Measurements from ENCODE around the gene LIMS1.

LIMS1 gene

DNA sequence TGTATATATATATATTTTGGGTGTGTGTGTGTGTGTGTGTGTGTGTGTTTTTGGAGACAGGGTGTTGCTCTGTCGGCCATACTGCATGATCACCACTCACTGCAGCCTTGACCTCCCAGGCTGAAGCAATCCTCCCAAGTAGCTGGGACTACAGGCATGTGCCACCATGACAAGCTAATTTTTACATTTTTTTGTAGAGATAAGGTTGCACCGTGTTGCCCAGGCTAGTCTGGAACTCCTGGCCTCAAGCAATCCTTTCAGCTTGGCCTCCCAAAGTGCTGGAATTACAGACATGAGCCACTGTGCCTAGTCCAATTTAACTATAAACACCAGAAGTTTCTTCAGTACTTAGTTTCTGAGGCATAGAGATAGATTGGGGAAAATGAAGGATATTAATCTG lies 18.3 kb downstream of the LIMS1 start:
- DNase-seq (ENCODE audit: low read depth) = no peak

DNA sequence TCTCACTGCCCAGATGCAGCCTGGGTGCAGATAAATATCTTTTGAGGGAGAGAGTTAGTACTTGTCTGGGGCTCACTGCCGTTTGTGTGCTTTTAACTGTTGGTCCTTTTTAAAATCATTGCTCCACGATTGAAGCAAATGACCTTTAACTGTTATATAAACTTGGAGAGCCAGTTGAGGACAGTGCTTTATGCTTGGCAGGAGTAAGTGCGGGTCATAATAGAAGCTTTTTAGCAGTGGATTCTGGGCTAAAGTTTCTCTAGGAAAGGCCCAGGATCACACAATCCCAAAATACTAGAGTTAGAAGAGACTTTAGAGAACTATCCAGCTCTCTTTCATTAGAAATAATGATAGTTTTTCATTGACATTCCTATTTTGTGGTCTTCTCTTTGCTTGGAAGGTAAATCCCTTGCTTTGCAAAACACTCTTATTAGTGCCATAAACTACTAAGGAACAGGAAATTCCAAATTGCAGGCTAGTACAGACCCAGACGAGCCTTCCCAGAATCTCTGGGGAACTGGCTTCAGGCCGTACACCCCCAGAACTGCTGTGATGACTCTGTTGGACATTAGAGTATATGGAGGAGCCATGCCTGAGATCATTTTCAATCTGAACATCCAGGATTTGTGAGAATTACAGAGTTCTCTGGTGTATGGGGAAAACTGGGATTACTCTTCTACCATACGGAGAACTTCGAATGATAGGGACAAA lies 19.1 kb downstream of the LIMS1 start:
- no peak for DNase-seq (ENCODE audit: low read depth)

DNA sequence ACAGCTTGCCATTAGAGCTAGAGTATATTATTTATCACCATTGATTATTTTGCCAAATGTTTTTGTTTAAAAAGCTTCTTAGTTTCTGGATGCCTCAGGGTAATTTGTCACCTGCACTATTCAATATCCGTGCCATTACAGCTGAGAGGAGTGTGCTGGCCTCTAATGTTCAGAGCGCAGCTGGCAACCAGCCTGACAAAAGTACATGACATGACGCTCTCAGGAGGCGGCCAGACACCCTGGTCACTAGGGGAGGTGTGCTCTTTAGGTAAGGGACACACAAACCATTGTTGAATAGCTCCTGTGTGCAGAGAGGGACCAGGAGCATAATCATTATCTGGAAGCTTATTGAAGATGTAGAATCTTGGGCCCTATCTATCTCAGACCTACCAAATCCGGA lies 20.3 kb downstream of the LIMS1 start:
- no peak for DNase-seq (ENCODE audit: low read depth)

DNA sequence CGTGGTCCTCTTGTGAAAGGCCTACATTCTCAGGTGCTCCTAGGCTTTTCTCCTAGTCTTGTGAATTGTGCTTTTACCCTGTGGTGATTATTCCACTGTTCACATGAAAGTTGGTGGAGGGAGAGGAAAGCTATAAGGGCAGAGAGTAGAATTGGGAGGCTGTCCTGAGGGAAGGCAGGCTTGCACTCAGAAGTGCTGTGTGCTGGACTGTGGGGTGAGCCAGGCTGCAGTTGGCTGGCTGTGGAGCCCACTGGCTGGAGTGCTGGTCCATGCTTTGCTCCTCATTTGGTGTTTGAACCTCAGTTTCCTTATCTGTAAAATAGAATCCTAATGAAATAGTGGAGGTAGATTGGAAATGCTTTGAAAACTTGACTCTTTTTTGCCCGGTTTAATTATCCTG lies 21.3 kb downstream of the LIMS1 start:
- no peak for DNase-seq (ENCODE audit: low read depth)

DNA sequence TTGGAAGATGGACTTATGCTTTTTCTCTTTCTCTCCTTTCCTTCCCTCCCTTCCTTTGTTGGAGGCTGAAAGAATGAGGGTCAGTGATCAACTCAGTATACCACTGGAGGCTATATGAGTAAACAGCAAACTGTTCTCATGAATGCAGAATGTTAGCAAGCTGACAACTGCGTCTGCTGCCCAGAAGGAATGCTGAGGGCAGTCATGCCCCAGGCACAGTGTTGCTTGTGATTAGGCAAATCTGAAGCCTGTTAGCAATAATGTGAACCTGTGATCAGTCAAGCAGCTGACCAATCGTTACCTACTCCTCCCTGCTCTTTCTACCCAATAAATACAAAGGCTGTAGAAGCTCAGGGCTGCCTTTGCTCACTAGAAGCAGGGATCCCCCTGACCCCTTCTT lies 22.3 kb downstream of the LIMS1 start:
- DNase-seq (ENCODE audit: low read depth) = peak; percentile 81

DNA sequence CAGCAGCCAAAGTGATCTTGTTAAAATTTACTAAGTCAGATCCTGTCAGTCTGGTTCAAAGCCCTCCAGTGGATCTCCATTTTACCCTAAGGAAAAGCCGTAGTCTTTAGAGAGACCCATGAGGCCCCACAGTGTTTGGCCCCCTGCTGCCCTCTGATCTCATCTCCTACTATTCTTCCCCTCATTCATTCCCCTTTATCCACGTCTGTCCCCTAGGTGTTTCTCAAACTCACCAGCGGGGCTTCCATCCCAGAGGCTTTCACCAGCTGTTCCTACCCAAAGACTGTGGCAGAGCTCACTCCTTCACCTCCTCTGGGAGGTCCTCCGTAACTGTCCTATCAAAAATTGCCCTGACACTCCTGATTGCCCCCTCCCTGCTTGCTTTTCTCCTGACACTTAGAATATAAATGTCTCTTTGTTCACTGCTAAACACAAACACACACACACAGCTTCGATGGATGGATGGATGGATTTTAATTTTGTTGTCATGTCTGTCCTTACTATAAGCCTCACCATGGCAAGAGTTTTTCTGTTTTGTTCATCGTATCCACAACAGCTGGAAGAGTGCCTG lies 26.1 kb downstream of the LIMS1 start:
- DNase-seq (ENCODE audit: low read depth) = no peak

DNA sequence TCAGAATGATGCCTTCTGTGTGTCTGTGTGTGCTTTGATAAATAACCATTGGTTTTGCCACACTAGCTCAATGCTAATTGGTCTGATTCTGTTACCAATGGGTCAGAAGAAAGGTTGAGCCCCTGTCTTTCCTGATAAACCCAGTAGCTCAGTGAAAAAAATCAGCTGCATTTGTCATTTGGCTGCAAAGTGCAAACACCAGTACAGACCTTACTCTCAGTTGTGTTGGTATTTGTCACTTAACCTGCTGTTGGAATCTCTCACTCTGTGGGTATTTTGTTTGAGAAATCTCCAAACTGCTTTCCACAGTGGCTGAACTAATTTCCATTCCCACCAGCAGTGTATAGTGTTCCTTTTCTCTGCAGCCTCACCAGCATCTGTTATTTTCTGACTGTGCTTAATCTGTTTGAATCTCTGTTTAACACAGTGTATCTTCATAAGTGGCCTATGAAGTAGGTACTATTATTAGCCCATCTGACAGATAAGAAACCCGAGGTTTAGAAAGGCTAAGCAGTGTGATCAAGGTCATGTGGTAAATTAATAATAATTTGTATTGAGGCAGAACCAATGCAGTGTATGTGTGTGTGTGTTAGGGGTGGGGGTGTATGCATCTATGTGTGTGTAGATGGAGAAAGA lies 26.7 kb downstream of the LIMS1 start:
- no peak for DNase-seq (ENCODE audit: low read depth)

DNA sequence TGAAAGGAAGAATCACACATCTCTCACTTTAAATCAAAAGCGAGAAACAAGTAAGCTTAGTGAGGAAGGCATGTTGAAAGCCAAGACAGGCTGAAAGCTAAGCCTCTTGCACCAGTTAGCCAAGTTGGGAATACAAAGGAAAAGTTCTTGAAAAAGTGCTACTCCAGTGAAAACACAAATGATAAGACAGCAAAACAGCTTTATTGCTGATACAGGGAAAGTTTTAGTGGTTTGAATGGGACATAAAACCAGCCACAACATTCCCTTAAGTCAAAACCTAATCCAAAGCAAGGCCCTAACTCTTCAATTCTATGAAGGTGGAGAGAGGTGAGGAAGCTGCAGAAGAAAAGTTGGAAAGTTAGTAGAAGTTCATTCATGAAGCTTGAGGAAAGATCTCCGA lies 28.0 kb downstream of the LIMS1 start:
- no peak for DNase-seq (ENCODE audit: low read depth)

DNA sequence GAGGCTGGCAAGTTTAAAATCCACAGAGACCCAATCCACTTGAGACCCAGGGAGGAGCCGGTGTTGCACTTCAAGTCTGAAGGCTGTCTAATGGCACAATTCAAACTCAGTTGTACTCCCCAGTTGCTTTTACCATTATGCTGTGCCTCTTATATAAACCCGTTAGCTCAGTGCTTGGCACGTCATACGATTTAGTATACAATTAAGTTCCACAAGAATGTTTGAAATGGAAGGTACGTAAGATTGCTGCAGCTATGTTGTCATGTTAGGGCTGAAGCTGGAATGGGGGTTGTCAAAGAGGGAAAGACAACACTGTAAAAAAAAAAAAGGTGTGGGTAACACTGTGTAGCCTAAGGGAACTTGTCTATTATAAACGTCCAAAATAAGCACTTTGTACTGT lies 30.2 kb downstream of the LIMS1 start:
- DNase-seq (ENCODE audit: low read depth) = no peak

DNA sequence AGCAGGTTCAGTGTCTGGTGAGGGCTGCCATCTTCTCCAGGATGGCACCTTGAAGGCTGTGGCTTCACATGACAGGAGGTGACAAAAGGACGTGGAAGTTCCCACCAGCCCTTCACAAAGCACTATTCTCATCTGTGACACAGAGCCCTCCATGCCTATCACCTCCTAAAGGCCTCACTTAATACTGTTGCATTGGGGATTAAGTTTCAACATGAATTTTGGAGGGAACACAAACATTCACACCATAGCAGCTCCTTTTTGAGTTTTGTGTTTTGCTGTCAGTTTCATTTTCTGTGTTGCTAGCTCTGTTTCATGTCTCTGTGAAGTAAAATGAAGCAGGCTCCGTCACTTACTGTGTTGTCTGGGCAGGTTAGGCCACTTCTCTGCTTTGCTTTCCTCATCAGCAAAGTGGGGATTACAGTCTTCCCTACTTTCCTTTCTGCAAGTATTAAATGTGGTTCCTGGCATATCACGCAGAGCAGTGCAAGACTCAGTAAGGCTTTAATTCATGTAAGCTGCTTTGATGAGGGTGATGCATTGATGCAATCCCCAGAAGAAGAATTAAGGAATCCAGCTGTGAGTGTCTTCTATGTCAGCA lies 31.6 kb downstream of the LIMS1 start:
- DNase-seq (ENCODE audit: low read depth) = no peak

DNA sequence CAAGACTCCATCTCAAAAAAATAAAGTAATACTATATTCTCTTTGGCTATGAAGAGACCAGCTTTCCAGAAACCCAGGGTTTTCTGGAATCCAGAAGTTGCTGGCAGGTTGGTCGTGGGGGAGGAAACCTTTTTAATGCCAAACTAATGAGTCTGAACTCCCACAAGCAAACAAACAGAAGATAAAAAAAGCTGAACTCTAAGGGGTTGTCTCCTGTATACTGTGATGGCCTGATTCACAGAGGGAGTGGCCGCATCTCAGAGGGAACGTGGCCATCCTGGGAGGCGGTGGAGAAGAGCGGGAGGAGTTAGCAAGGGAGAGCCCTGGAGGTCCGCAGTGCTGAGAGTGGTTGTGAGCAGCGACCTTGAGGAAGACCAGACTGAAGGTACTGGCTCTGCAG lies 36.1 kb downstream of the LIMS1 start:
- DNase-seq (ENCODE audit: low read depth) = peak; percentile 69

DNA sequence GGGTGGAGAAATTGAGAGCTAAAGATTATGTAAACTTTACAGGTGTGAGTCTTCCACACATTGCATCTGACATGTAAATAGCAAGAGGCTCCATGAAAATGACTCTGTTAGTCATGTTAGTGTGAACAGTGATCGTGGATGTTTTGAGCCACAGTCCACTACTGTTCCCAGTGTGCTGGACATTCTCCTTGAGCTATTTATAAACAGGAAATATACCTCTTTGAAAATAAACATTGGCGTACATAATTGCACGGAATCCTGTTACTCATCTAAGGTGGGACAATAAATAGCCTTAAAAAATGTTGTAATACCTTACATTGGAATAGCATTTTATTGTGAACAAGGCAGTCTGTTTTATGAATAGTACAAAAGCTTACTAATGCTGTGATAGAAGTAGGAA lies 37.0 kb downstream of the LIMS1 start:
- peak; percentile 46 for DNase-seq (ENCODE audit: low read depth)

DNA sequence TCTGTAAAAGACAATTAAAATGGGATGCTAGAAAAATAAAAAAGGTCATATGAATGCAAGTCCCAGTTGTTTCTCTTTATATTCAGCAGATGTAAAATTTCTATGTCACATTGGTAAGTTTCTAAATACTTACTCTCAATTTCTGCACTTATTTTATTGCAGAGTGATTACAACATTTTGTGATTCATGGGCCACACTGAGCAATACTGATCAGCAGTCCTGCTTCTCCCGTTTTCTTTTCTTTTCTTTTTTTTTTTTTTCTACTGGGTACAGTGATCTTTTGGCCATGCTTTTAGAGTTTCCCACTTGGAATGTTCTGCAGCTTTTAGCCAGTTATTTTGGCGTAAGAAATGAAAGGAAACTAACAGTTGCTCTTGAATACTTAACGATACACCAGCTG lies 38.8 kb downstream of the LIMS1 start:
- DNase-seq (ENCODE audit: low read depth) = peak; percentile 79

DNA sequence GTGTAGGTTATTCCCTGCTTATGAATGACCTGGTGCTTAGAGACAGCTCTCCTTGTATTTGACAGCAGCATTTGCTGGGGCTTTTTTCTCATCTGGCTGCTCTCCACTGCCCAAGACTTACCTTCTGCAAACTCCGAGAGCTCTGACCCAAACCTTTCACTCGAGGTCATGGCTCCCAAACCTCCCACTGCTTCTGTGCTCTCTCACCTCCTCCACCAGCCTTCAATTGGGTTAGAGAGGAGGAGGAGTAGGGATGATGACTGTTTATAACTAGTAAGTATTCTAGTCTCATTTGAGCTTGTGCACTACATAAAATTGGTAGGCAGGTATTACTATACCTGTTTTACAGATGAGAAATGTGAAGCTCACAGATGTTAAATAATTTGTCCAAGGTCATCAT lies 40.1 kb downstream of the LIMS1 start:
- DNase-seq (ENCODE audit: low read depth) = no peak

DNA sequence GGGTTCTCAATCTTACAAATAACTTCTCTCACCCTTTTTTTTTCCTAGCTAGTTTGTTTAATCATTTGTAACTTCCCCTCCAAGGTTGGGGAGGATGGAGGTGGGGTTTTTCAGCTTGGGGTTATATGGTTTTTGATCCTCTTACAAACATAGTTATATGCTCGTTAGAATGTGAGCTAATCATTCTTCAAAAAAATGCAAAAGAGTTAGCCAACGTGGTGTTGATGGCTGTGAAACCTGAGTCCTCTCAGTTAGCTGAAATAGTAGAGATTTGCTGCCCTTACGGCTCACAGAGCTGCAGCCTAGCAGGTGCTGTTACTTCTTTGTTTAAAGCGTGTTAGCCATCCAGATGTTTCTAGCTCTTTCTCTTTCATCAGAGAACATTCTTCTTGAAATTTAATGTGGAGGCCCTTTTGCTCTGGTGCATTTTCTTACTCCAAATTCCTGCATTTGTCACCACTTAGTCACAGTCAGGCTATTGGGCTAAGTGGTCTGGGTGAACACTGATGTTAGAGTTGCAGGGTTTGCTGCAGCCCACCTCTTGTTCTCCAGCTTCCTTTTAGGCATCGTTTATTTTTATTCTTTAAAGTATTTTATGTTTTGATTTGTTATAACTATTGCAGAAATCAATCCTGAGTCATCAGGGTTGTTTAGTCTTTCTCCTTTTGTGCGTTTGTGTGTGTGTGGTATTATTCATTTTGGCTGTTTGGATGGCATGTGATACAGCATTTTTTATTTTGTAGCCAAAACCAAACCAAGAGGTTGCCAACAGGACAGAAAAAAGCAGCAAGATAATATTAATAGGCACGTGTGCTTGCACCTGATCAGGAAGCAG lies 41.1 kb downstream of the LIMS1 start:
- peak; percentile 89 for DNase-seq (ENCODE audit: low read depth)

DNA sequence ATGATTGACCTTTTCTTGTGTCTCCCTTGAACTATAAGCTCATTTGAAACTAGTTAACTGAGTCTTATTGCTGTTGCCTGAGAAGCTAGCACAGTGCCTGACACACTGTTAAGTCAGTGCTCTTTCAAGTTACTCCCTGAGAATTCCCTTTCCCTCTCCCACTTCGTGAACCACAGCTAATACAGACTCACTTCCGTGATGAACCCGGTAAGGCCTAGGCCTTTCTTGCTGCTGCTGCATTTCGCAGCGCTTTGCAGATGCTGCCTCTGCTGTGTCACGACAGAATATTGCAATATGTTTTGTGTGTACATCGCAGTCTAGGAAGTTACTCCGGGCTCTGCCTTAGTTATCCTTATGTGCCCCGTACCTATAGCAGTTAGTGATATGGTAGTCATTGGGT lies 42.8 kb downstream of the LIMS1 start:
- no peak for DNase-seq (ENCODE audit: low read depth)

DNA sequence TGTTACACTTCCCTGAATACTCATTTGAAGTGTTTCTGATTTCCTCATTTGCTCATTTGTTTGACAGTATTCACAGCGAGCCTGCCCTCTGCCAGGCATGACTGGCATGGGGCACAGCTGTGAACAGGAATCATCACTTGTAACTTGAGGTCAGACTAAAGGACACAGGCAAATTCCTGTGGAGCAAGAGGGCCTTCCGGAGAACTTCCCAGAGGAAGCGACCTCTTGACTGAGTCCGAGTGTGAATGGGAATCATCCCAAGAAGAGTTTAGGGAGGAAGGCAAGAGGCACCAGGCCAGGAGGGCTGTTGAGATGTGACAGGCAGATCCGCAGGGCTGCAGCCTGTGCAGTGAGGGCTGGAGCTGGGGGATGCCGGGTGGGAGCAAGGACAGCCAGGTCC lies 45.4 kb downstream of the LIMS1 start:
- peak; percentile 56 for DNase-seq (ENCODE audit: low read depth)

DNA sequence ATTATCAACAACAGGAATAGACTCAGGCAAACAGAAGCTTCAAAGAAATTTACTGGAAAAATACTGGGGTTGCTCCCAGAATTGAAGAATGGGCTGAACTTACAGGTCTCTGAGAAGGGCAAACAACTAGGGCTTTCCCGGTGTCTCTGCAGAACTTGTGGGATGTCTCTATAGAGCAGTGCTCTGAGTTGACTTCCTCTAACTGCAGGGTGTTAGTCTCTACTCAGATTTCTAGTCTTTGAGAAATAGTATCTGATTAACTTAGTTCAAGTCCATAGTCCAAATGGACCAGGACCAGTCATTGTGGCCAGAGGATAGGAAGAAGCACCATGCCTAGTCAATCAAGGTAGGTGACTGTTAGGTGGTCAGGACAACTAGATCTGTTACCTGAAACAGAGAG lies 45.8 kb downstream of the LIMS1 start:
- DNase-seq (ENCODE audit: low read depth) = no peak

DNA sequence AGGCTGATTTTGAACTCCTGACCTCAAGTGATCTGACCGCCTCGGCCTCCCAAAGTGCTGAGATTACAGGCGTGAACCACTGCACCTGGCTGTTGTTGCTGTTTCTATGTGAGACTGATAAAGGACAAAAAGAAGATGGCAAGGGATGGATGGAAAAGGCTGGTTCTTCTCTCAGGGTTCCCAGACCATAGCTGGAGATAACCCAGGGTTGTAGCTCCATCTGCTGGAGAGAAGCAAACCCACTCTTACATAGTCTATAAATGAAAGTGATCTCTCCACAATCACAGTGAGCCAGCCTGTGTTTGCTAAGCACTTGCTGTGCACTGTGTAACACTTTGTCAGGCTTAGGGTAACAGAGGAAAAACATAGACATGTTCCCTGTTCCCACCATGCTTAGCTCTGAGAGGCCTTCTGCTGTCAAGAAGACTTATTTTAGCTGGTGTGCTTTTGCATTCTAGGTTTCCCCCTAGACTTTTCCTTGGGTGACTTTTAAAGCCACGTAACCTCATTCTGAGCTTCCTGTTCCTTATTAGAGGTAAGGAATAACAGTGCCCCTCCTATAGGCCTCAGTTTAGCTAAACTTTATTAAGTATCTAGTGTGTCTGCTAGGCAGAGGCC lies 49.7 kb downstream of the LIMS1 start:
- peak; percentile 84 for DNase-seq (ENCODE audit: low read depth)

DNA sequence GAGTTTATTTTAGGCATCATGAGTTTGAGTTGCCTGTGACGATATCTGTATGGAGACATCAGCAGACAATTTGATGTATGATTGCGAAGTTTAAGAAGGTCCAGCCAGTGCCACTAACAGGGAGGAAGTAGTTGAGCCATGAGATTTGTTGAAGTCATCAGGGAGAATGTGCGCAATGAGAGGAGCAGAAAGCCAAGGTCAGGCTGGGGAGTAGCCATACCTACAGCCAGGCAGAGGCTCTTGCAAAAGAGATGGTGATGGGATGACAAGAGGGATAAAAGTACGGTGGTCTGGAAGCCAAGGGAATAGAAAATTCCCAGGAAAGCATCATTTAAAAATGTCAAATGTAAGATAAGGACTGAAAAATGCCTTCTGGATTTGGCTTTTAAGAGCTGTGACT lies 51.2 kb downstream of the LIMS1 start:
- no peak for DNase-seq (ENCODE audit: low read depth)

DNA sequence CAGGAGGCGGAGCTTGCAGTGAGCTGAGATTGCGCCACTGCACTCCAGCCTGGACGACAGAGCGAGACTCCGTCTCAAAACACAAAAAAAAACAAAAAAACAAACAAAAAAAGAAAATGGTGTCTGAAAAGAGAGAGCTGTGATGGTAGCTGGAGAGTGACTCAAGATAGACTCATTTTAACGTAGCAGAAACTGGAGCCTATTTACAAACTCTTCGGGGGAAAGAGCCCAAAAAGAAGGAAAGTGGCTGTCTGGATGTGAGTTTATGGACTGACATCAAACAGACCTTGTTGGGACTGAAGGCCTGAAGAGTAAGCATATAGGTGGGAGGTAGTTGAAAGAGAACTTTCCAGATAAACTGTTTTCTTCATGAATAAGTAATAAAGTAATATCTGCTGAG lies 51.8 kb downstream of the LIMS1 start:
- peak; percentile 30 for DNase-seq (ENCODE audit: low read depth)

DNA sequence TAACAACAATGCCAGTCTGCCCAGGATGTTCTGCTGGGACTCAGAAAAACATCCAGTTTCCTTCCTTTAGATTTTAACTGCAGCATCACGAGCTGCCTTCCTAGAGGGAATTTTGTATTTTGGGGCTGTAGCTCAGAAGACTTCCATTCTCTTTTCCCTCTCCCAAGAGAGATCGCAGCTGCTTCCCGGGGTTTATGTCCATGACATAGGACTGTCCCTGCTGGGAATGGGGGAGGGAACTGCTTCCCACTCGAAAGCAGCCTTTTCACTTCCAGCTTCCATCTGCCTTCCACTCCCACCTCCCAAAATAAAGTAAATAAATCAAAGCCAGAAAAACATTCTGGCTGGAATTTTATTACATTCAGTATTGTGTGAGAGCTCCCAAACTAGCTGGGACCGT lies 52.4 kb downstream of the LIMS1 start:
- peak; percentile 33 for DNase-seq (ENCODE audit: low read depth)

Data from EH (cell line).